SH-SY5Y (cell line): ENCODE measurements around the gene RORB.

ENCODE experiments used
- GATA2 ChIP-seq: IDR thresholded peaks from 2 replicates; pipeline ENCODE4 v1.6.1; 2011; ENCODE audit warnings: mild to moderate bottlenecking, low read depth, low read length
- GATA3 ChIP-seq: IDR thresholded peaks from 2 replicates; pipeline ENCODE4 v1.6.1; 2011; ENCODE audit warnings: low read depth, mild to moderate bottlenecking, low read length, moderate library complexity

- TF ChIP-seq GATA2 (no peak), GATA3 (no peak)
Measured at GRCh38 chr9:74742191-74742790, 245.2 kb downstream of the RORB start.
